Measurements from ENCODE around the gene TMEM145.

- TF ChIP-seq, protein P1, sequence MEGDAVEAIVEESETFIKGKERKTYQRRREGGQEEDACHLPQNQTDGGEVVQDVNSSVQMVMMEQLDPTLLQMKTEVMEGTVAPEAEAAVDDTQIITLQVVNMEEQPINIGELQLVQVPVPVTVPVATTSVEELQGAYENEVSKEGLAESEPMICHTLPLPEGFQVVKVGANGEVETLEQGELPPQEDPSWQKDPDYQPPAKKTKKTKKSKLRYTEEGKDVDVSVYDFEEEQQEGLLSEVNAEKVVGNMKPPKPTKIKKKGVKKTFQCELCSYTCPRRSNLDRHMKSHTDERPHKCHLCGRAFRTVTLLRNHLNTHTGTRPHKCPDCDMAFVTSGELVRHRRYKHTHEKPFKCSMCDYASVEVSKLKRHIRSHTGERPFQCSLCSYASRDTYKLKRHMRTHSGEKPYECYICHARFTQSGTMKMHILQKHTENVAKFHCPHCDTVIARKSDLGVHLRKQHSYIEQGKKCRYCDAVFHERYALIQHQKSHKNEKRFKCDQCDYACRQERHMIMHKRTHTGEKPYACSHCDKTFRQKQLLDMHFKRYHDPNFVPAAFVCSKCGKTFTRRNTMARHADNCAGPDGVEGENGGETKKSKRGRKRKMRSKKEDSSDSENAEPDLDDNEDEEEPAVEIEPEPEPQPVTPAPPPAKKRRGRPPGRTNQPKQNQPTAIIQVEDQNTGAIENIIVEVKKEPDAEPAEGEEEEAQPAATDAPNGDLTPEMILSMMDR (IDR thresholded peaks at IDR 0.05) = no peak
- no peak for TF ChIP-seq POLR2A (IDR thresholded peaks at IDR 0.05)
Observed at GRCh38 chr19:42344336-42344893, 31.3 kb downstream of the TMEM145 start.
